GM18868 (cell line): Measurements from ENCODE around the gene KLHL26.
"Not testable (repeated sequence)": the region's sequence is repeated elsewhere in the genome, so short reads cannot be mapped to it uniquely, and the experiment has no call there.

Experiments used
- ATAC-seq: cut with Tn5 transposase; IDR thresholded peaks from one replicate; pipeline ENCODE4 v1.9.1; 2021; ENCODE audit warnings: mild to moderate bottlenecking, moderate library complexity; ENCODE audit not compliant: unreplicated experiment

KLHL26 gene

GRCh38 chr19:18636969-18637629, at the start of gene KLHL26:
Gene KLHL26 (plus strand): TSS chr19:18637028. CDS start chr19:18637055, 27 bp downstream.
- ATAC-seq, result no peak

DNA sequence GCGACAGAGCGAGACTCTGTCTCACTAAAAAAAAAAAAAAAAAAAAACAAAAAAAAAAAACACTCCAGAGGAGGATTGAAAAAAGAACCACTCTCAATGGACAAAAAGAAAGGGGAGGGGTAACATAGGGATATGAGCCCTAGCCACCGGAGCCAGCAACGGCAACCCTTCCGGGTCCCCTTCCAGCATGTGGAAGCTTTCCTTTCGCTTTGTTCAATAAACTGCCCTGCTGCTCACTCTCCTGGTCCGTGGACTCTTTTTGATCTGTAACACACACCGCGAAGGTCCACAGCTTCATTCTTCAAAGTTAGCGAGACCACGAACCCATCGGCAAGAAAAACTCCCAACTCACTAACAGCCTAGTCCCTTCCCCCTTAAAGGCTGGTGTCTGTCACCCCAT, 49.3 kb upstream of the KLHL26 start:
- no peak for ATAC-seq

DNA sequence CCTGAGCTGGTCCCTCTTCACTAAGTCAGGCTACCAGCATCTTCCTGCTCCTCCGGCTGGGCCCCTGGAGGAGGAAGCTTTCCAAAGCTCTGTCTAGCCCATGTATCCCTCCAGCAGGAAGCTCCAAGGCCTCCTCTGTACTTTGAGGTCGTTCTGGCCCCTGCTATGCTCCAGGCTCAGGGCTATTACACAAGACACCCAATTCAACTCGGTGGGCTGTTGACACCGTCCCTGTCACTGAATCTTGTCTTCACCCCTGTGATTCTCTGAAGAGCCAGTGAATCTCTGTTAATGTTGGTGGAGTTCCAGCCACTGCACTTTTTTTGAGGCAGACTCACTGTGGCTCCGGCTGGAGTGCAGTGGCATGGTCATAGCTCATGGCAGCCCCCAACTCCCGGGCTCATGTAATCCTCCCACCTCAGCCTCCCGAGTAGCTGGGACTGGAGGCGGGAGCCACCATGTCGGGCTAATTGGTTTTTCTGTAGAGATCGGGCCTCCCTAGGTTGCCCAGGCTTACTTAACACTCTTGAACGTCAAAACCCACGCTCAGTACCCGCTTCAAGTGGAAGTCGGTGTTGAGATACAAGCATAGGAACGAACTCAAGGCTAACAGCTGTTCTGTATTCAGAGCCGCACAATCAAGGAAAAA, 48.7 kb upstream of the KLHL26 start:
- peak; percentile 11 for ATAC-seq

- peak; percentile 79 for ATAC-seq
Observed at GRCh38 chr19:18588611-18589379, 48.0 kb upstream of the KLHL26 start, which contains the start of gene REX1BD. Gene REX1BD (plus strand): TSS chr19:18588798. CDS start chr19:18588802, 4 bp downstream.

- ATAC-seq, result peak; percentile 26
Observed at GRCh38 chr19:18589380-18590272, 47.2 kb upstream of the KLHL26 start.

- no peak for ATAC-seq
Observed at GRCh38 chr19:18590273-18591272, 46.3 kb upstream of the KLHL26 start.

DNA sequence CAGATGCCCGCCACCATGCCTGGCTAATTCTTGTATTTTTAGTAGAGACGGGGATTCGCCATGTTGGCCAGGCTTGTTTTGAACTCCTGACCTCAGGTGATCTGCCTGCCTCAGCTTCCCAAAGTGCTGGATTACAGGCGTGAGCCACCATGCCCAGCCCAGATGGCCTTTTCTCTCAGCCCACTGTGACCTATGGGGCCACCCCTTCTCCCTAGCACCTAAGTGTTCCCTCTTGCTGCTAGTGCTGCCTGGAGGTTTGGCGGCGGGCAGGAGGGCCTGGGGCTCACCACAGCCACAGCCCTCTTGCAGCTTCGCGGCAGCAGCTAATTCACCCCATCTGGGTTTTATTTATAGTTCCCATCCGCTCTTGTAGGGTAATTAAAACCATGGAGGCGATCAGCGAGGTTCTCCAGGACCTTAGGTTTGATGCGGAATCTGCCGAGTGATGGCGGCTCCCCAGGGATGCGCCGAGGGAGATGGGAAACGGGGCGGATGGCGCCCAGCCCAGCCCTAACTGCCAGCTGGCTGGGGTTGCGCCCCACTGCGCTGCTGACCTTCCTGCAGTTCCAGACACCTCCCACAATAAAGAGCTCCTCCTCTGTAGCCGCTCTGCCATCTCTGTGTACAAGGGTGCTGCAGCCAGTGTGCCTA, 45.0 kb upstream of the KLHL26 start:
- ATAC-seq, result no peak

GRCh38 chr19:18592732-18593131, 44.1 kb upstream of the KLHL26 start:
- not testable (repeated sequence) for ATAC-seq

- ATAC-seq, result no peak
Observed at GRCh38 chr19:18593367-18594095, 43.3 kb upstream of the KLHL26 start.

DNA sequence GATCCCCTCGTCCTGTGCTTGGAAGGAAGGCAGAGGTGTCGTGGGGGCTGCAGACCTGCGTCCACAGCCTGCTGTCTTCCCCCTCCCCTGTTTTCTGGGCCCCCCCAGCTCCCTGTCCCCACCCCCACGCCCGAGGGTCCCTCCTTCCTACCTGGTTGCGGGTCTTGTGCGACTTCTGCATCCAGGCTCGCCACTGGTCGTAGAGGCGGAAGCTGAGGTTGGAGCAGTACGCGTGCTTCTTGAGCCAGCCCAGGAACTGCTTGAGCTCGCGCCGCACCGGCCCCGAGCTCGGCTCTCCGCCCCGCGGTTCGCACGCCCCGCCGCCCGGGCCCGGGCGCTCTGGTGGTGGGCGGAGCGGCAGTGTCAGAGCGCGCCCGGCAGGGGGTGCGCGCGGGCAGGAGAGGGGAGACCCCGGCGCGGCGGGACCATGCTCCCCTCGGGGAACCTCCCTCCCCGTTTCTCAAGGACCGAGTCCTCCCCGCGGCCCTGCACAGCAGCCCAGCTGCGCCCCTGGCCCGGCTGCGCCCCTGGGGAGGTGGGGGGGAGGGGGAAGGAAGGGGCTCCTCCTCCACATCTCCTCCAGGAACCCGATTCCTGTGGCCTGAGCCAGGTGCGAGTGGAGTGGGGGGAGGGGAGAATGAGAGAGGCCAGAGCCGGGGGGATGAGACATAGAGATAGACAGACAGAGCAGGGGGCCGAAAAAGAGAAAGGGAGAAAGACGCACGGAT, 42.6 kb upstream of the KLHL26 start:
- ATAC-seq, result peak; percentile 74

GRCh38 chr19:18594824-18595373, 41.9 kb upstream of the KLHL26 start:
- ATAC-seq, result no peak

DNA sequence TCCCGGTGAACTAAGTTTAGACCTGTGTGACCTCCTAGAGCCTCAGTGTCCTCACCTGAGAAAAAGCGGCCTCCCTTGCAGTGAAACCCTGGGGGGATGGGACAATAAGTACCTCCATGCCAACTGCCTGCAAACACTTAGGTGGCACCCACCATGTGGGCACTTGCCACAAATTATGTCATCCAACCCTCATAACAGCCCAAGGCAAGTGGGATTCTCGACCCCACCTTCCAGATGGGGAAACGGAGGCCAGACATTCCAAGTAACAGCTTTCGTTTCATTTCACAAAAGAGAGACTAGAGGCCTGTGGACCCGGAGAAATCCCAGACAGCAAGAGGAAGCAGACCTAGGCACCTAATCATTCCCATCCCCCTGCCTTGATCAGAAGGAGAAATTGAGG, 41.4 kb upstream of the KLHL26 start:
- ATAC-seq, result no peak

GRCh38 chr19:18596752-18597157, 40.1 kb upstream of the KLHL26 start:
- no peak for ATAC-seq

DNA sequence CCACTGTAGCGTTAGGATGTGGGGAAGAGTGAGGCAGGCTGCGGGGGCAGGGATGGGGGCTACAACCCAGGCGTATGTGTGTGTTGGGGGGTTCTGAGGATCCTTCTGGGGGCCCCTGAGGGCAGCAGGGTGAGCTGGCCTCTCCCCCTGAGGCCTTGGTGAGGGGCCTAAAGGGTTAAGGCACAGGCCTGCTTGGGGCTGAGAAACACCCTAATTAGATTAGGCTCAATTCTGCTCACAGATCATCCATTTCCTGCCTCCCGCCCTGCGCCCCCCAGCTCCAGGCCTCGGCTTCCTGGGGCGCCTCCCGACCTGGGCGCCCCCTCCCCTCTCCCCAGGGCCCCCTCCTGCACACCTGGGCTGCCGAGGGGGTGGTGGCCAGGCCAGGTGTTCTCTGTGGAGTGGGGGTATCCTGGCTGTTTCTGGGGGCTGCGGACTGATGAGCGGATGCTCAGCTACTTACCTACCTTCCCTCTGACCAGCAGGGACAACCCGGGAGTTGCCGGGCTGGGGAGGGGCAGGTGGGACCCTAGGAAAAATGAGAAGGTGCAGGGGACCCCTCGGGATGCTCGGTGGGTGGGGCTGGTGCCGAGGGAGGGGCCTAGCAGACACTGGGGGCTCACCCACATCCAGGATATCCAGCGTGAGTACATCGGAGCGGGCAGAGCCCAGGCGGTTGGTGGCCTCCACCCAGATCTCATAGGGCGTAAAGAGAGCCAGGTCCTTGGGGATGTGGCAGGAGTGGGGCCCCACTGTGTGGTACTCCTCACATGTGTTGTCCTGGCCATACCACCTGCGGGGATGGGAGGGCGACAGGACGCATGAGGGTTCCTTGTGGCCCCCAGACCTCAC, 38.8 kb upstream of the KLHL26 start:
- no peak for ATAC-seq

- ATAC-seq, result no peak
Observed at GRCh38 chr19:18599485-18599884, 37.3 kb upstream of the KLHL26 start.

DNA sequence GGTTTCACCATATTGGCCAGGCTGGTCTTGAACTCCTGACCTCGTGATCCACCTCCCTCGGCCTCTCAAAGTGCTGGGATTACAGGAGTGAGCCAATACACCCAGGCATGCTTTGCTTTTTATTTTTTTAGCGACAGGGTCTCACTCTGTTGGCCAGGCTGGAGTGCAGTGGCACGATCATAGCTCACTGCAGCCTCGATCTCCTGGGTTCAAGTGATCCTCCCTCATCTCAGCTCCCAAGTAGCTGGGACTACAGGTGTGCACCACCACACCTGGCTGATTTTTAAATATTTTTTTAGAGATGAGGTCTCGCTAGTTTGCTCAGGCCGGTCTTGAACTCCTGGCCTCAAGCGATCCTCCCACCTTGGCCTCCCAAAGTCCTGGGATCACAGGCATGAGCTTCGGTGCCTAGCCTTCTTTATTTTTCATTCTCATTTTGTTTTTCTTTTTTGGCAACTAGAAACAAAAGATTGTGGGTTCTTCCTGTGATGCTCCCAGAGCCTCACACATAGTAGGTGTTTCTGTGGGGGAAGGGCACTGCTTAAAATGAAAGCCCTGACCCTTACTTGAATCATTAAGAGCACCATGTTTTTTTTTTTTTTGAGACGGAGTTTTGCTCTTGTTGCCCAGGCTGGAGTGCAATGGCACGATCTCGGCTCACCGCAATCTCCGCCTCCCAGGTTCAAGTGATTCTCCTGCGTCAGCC, 36.0 kb upstream of the KLHL26 start:
- not testable (repeated sequence) for ATAC-seq
